HepG2 (cell line): ENCODE measurements around the gene MRPL20. TPM values are rescaled to one million over a fixed set of nuclear protein-coding genes. Genes with fewer than 3 reads are reported as not detected.

ENCODE experiments used
- ARHGAP35 ChIP-seq: sonication (generic); formaldehyde crosslinking; IDR thresholded peaks from 2 replicates; pipeline ENCODE4 v1.9.0; 2022; ENCODE audit warnings: mild to moderate bottlenecking, inconsistent platforms, moderate library complexity, missing genetic modification reagents, borderline replicate concordance
- ATF1 ChIP-seq: IDR thresholded peaks from 2 replicates; pipeline ENCODE4 v1.6.1; 2016; ENCODE audit warnings: mild to moderate bottlenecking, control low read depth
- KLF13 ChIP-seq: sonication (generic); formaldehyde crosslinking; IDR thresholded peaks from 2 replicates; pipeline ENCODE4 v1.4.0; 2020; ENCODE audit warnings: mild to moderate bottlenecking, missing genetic modification reagents
- KMT2A ChIP-seq: sonication (generic); formaldehyde crosslinking; IDR thresholded peaks from 2 replicates; pipeline ENCODE4 v1.4.0; 2020; ENCODE audit warnings: missing genetic modification reagents
- MXD4 ChIP-seq: IDR thresholded peaks from 2 replicates; pipeline ENCODE4 v1.6.1; 2016; ENCODE audit warnings: mild to moderate bottlenecking, missing biosample characterization, missing genetic modification reagents
- NFIB ChIP-seq: sonication (generic); formaldehyde crosslinking; IDR thresholded peaks from 2 replicates; pipeline ENCODE4 v1.9.0; 2021; ENCODE audit warnings: missing genetic modification reagents, mild to moderate bottlenecking, borderline replicate concordance
- PRDM4 ChIP-seq: sonication (generic); formaldehyde crosslinking; IDR thresholded peaks from 2 replicates; pipeline ENCODE4 v1.9.0; 2021; ENCODE audit warnings: missing genetic modification reagents, borderline replicate concordance
- RBM22 ChIP-seq: fragments of 200-400 bp; formaldehyde crosslinking; optimal IDR thresholded peaks from 2 replicates; pipeline ENCODE3; 2017; ENCODE audit warnings: mild to moderate bottlenecking, low read length, moderate library complexity
- ZNF205 ChIP-seq: IDR thresholded peaks from 2 replicates; pipeline ENCODE4 v1.6.1; 2018; ENCODE audit warnings: missing biosample characterization, missing genetic modification reagents
- ZNF441 ChIP-seq: sonication (generic); formaldehyde crosslinking; IDR thresholded peaks from 2 replicates; pipeline ENCODE4 v1.7.0; 2021; ENCODE audit warnings: missing genetic modification reagents, borderline replicate concordance
- ZNF567 ChIP-seq: sonication (generic); formaldehyde crosslinking; IDR thresholded peaks from 2 replicates; pipeline ENCODE4 v1.8.1; 2023; ENCODE audit warnings: mild to moderate bottlenecking, missing genetic modification reagents, borderline replicate concordance
- ZNF607 ChIP-seq: sonication (generic); formaldehyde crosslinking; IDR thresholded peaks from 2 replicates; pipeline ENCODE4 v1.5.1; 2020; ENCODE audit warnings: missing genetic modification reagents, mild to moderate bottlenecking, borderline replicate concordance
- ZNF790 ChIP-seq: sonication (generic); formaldehyde crosslinking; IDR thresholded peaks from 2 replicates; pipeline ENCODE4 v1.8.0; 2022; ENCODE audit warnings: missing genetic modification reagents, mild to moderate bottlenecking, borderline replicate concordance
- ZSCAN31 ChIP-seq: sonication (generic); formaldehyde crosslinking; IDR thresholded peaks from 2 replicates; pipeline ENCODE4 v1.5.0; 2020; ENCODE audit warnings: low read depth, mild to moderate bottlenecking, missing genetic modification reagents
- ZUFSP ChIP-seq: sonication (generic); formaldehyde crosslinking; IDR thresholded peaks from 2 replicates; pipeline ENCODE4 v1.9.0; 2021; ENCODE audit warnings: missing genetic modification reagents, mild to moderate bottlenecking, borderline replicate concordance
- polyA plus RNA-seq, 8 experiments: library from polyadenylated mRNA; depleted of rRNA in 3 of 8; stranded (reverse) in 7 of 8; unstranded in 1 of 8; fragments of >200 nt; fragmentation: Illumina TruSeq in 4 of 8; extraction: Trizol in 4 of 8; gene quantifications; 2 replicates each; pipeline versions ENCODE4 v1.2.1 to v1.2.3, GENCODE V29; 2011 to 2016; ENCODE audit warnings: low read depth in 4 of 8, missing spikeins in 1 of 8, mixed read lengths in 1 of 8; ENCODE audit not compliant: insufficient read depth in 1 of 8
- total RNA-seq, 5 experiments: library from RNA; depleted of rRNA; stranded (reverse); fragments of >200 nt; fragmentation: Illumina TruSeq; extraction: Trizol; gene quantifications; 2 replicates each; pipeline ENCODE4 v1.2.3, GENCODE V29; 2016; ENCODE audit warnings: low read depth in 1 of 5
- TF ChIP-seq, protein P1 (sequence below): sonication (generic); formaldehyde crosslinking; IDR thresholded peaks from 2 replicates; pipeline ENCODE4 v1.5.0; 2020; ENCODE audit warnings: missing genetic modification reagents, mild to moderate bottlenecking, borderline replicate concordance
- TF ChIP-seq, protein P2 (sequence below): IDR thresholded peaks from 2 replicates; pipeline ENCODE4 v1.6.1; 2016
- TF ChIP-seq, protein P3 (sequence below): sonication (generic); formaldehyde crosslinking; IDR thresholded peaks from 2 replicates; pipeline ENCODE4 v1.5.1; 2020; ENCODE audit warnings: mild to moderate bottlenecking, missing genetic modification reagents, moderate library complexity

The MRPL20 gene
- total and polyA plus RNA-seq, 2 of the 13 experiments (the other 11 are each of a cell fraction or from before 2014, with no cell fraction given), result 59.2 to 127 TPM

- TF ChIP-seq, protein P1, sequence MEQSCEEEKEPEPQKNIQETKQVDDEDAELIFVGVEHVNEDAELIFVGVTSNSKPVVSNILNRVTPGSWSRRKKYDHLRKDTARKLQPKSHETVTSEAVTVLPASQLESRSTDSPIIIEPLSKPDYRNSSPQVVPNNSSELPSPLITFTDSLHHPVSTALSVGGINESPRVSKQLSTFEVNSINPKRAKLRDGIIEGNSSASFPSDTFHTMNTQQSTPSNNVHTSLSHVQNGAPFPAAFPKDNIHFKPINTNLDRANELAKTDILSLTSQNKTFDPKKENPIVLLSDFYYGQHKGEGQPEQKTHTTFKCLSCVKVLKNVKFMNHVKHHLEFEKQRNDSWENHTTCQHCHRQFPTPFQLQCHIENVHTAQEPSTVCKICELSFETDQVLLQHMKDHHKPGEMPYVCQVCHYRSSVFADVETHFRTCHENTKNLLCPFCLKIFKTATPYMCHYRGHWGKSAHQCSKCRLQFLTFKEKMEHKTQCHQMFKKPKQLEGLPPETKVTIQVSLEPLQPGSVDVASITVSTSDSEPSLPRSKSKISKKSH (CRISPR knock-in tag), result no peak
- TF ChIP-seq MXD4 (CRISPR knock-in tag), result peak; percentile 87
- peak; percentile 74; the same call in 1 of the 2 replicates for TF ChIP-seq ZNF205 (CRISPR knock-in tag)
- TF ChIP-seq ZNF441, result peak; percentile 65; the same call in 1 of the 2 replicates
- TF ChIP-seq ZSCAN31 (CRISPR knock-in tag), result peak; percentile 79
- TF ChIP-seq, protein P2, sequence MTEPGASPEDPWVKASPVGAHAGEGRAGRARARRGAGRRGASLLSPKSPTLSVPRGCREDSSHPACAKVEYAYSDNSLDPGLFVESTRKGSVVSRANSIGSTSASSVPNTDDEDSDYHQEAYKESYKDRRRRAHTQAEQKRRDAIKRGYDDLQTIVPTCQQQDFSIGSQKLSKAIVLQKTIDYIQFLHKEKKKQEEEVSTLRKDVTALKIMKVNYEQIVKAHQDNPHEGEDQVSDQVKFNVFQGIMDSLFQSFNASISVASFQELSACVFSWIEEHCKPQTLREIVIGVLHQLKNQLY (CRISPR knock-in tag), result no peak; the same call in 1 of the 2 replicates
- TF ChIP-seq ZNF567 (CRISPR knock-in tag), result no peak
- TF ChIP-seq ARHGAP35 (CRISPR knock-in tag), result no peak
- 0 out of 2 replicates have a peak, but pooled peaks have one; percentile 21 for TF ChIP-seq KLF13 (CRISPR knock-in tag)
- TF ChIP-seq ZNF607 (CRISPR knock-in tag), result peak; percentile 88
- no peak for TF ChIP-seq NFIB (CRISPR knock-in tag)
- no peak for TF ChIP-seq RBM22
- TF ChIP-seq, protein P3, sequence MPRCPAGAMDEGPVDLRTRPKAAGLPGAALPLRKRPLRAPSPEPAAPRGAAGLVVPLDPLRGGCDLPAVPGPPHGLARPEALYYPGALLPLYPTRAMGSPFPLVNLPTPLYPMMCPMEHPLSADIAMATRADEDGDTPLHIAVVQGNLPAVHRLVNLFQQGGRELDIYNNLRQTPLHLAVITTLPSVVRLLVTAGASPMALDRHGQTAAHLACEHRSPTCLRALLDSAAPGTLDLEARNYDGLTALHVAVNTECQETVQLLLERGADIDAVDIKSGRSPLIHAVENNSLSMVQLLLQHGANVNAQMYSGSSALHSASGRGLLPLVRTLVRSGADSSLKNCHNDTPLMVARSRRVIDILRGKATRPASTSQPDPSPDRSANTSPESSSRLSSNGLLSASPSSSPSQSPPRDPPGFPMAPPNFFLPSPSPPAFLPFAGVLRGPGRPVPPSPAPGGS (CRISPR knock-in tag), result peak; percentile 60; the same call in 1 of the 2 replicates
- no peak for TF ChIP-seq ZUFSP (CRISPR knock-in tag)
- TF ChIP-seq ATF1 (CRISPR knock-in tag), result no peak
- no peak for TF ChIP-seq PRDM4 (CRISPR knock-in tag)
- 0 out of 2 replicates have a peak, but pooled peaks have one; percentile 79 for TF ChIP-seq ZNF790 (CRISPR knock-in tag)
- peak; percentile 52; the same call in 1 of the 2 replicates for TF ChIP-seq KMT2A (CRISPR knock-in tag)
These were observed 26.1 kb upstream of the MRPL20 start (continued) for GRCh38 chr1:1432951-1433803.
